ENCODE data around the gene HMGN2.

Gene HMGN2

DNA sequence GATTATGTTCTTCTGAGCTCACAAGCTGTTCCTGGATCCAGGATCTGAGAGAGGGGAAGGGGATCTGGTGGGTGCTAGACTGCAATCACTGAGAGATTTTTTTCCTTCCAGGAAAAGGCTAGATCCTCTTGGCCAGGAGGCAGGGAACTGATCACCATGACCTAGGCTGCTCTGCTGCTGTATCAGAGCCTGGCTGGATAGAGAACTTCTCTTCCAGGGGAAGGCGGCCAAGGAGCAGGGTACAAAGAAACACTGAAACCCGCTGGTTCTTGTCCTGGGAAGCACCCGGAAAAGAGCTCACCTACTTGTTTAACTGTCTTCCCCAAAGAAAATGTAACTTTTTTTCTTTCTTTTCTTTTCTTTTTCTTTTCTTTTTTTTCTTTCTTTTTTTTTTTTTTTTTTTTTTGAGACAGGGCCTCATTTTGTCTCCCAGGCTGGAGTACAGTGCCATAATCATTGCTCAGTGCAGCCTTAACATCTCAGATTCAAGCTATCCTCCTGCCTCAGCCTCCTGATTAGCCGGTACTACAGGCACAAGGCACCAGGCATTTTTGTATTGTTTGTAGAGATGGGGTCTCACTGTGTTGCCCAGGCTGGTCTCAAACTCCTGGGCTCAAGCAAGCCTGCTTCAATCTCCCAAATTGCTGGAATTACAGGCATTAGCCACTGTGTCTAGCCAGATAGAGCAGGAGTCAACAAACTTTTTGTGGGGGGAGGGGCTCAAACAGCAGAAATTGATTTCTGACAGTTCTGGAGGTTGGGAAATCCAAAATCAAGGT is 44.9 kb downstream of the HMGN2 start:
- no peak for TF ChIP-seq TAF1 (IDR thresholded peaks at IDR 0.05; ENCODE audit: borderline replicate concordance, low read depth, low read length)
- TF ChIP-seq POLR2AphosphoS5 (IDR thresholded peaks at IDR 0.05; ENCODE audit: low read depth, low read length): no peak
- no peak for TF ChIP-seq POLR2A (IDR thresholded peaks at IDR 0.05; ENCODE audit: low read depth, low read length)
- DNase-seq (ENCODE audit: insufficient read length) (no peak), FAIRE-seq (no peak)

GRCh38 chr1:26517766-26518049 is 45.5 kb downstream of the HMGN2 start:
- DNase-seq (ENCODE audit: insufficient read length) (no peak), FAIRE-seq (no peak)
- no peak for TF ChIP-seq TAF1 (IDR thresholded peaks at IDR 0.05; ENCODE audit: borderline replicate concordance, low read depth, low read length)
- TF ChIP-seq POLR2A (IDR thresholded peaks at IDR 0.05; ENCODE audit: low read depth, low read length): no peak
- no peak for TF ChIP-seq POLR2AphosphoS5 (IDR thresholded peaks at IDR 0.05; ENCODE audit: low read depth, low read length)

DNA sequence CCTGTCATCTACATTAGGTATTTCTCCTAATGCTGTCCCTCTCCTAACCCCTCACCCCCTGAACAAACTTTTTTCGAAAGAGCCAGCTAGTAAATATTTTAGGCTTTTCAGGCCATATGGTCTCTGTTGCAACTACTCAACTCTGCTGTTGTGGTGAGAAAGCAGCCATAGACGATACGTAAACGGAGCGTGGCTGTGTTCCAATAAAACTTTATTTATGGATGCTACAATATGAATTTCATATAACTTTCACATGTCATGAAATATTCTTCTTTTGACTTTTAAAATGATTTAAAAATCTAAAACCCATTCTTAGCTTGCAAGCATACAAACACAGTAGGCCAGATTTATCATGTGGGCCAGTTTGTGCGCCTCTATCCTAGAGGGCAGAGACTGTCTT is 46.1 kb downstream of the HMGN2 start:
- DNase-seq (ENCODE audit: insufficient read length): no peak
- no peak for FAIRE-seq
- TF ChIP-seq TAF1 (IDR thresholded peaks at IDR 0.05; ENCODE audit: borderline replicate concordance, low read depth, low read length) (no peak), POLR2A (IDR thresholded peaks at IDR 0.05; ENCODE audit: low read depth, low read length) (no peak), POLR2AphosphoS5 (IDR thresholded peaks at IDR 0.05; ENCODE audit: low read depth, low read length) (no peak)

GRCh38 chr1:26520339-26520738 is 48.1 kb downstream of the HMGN2 start:
- peak; percentile 46 for FAIRE-seq
- DNase-seq (ENCODE audit: insufficient read length): no peak
- TF ChIP-seq TAF1 (IDR thresholded peaks at IDR 0.05; ENCODE audit: borderline replicate concordance, low read depth, low read length): no peak
- no peak for TF ChIP-seq POLR2A (IDR thresholded peaks at IDR 0.05; ENCODE audit: low read depth, low read length)
- TF ChIP-seq POLR2AphosphoS5 (IDR thresholded peaks at IDR 0.05; ENCODE audit: low read depth, low read length): no peak

DNA sequence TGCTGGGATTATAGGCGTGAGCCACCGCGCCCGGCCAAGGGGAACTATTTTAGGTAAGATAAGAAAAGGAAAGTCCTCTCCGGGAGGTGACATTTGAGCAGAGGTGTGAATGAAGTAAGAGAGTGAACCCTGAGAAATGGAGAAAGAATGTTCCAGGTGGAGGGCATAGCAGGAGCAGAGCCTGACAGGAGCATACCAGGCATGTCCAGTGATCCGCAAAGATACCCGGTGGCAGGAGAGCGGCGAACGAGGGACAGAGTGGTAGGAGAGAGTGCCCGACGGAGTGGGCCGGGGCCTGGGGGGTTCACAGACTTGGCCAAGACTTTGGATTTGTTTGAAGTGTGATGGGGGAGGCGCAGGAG is 49.4 kb downstream of the HMGN2 start:
- TF ChIP-seq TAF1 (IDR thresholded peaks at IDR 0.05; ENCODE audit: borderline replicate concordance, low read depth, low read length) (no peak), POLR2AphosphoS5 (IDR thresholded peaks at IDR 0.05; ENCODE audit: low read depth, low read length) (no peak), POLR2A (IDR thresholded peaks at IDR 0.05; ENCODE audit: low read depth, low read length) (no peak)
- FAIRE-seq: no peak
- no peak for DNase-seq (ENCODE audit: insufficient read length)

- DNase-seq (ENCODE audit: insufficient read length) (no peak), FAIRE-seq (no peak)
- no peak for TF ChIP-seq TAF1 (IDR thresholded peaks at IDR 0.05; ENCODE audit: borderline replicate concordance, low read depth, low read length)
- no peak for TF ChIP-seq POLR2AphosphoS5 (IDR thresholded peaks at IDR 0.05; ENCODE audit: low read depth, low read length)
- no peak for TF ChIP-seq POLR2A (IDR thresholded peaks at IDR 0.05; ENCODE audit: low read depth, low read length)
Observed at GRCh38 chr1:26522073-26522472, 49.8 kb downstream of the HMGN2 start.

GRCh38 chr1:26524181-26524580 is 51.9 kb downstream of the HMGN2 start:
- TF ChIP-seq POLR2AphosphoS5 (IDR thresholded peaks at IDR 0.05; ENCODE audit: low read depth, low read length) (no peak), POLR2A (IDR thresholded peaks at IDR 0.05; ENCODE audit: low read depth, low read length) (no peak), TAF1 (IDR thresholded peaks at IDR 0.05; ENCODE audit: borderline replicate concordance, low read depth, low read length) (no peak)
- DNase-seq (ENCODE audit: insufficient read length): no peak
- FAIRE-seq: no peak
